ENCODE measurements around the gene TLE1. TPM values are rescaled to one million over a fixed set of nuclear protein-coding genes. Genes with fewer than 3 reads are reported as not detected.

TLE1 gene
- total RNA-seq, 2 donors from 2014 or later = 17.1 to 42.8 TPM

- no peak overlapping the region for H3K4me3 ChIP-seq
- no peaks in the 10 kb centered on the region for H3K9me3 ChIP-seq
- H3K27me3 ChIP-seq = no peaks in the 10 kb centered on the region
- TF ChIP-seq CTCF (IDR thresholded peaks at IDR 0.05) = no peak
- H3K4me1 ChIP-seq = no peaks in the 10 kb centered on the region
- no peak overlapping the region for H3K27ac ChIP-seq
- H3K36me3 ChIP-seq = no peaks in the 10 kb centered on the region
- no peak for DNase-seq (ENCODE audit: low spot score)
These were observed 151.4 kb downstream of the TLE1 start for GRCh38 chr9:81537964-81538363.

- Histone ChIP-seq H3K27ac (no peak overlapping the region), H3K9me3 (no peaks in the 10 kb centered on the region), H3K36me3 (no peaks in the 10 kb centered on the region), H3K27me3 (no peaks in the 10 kb centered on the region), H3K4me3 (no peak overlapping the region), H3K4me1 (no peaks in the 10 kb centered on the region)
- DNase-seq (ENCODE audit: low spot score) = no peak
- TF ChIP-seq CTCF (IDR thresholded peaks at IDR 0.05) = no peak
These were observed 152.9 kb downstream of the TLE1 start for GRCh38 chr9:81536242-81537025.

- DNase-seq (ENCODE audit: low spot score) = no peak
- H3K4me3 ChIP-seq = no peak overlapping the region
- no peaks in the 10 kb centered on the region for H3K36me3 ChIP-seq
- no peak overlapping the region for H3K27ac ChIP-seq
- H3K4me1 ChIP-seq = no peaks in the 10 kb centered on the region
- no peak for TF ChIP-seq CTCF (IDR thresholded peaks at IDR 0.05)
- no peaks in the 10 kb centered on the region for H3K9me3 ChIP-seq
- no peaks in the 10 kb centered on the region for H3K27me3 ChIP-seq
These were observed 153.7 kb downstream of the TLE1 start for GRCh38 chr9:81535542-81536241.

GRCh38 chr9:81534138-81534875, 155.0 kb downstream of the TLE1 start:
- Histone ChIP-seq H3K4me3 (no peak overlapping the region), H3K4me1 (no peaks in the 10 kb centered on the region), H3K36me3 (no peaks in the 10 kb centered on the region), H3K9me3 (no peaks in the 10 kb centered on the region), H3K27me3 (no peaks in the 10 kb centered on the region), H3K27ac (no peak overlapping the region)
- no peak for TF ChIP-seq CTCF (IDR thresholded peaks at IDR 0.05)
- no peak for DNase-seq (ENCODE audit: low spot score)

Other genes starting within 250 kb of the TLE1 start
- gene SPATA31D4, start 238.9 kb upstream of the TLE1 start, total RNA-seq = not detected

Data from right atrium auricular region (tissue), 2 donors.